Activated CD4-positive, alpha-beta T cell treated with anti-CD3 and anti-CD28 coated beads, Interleukin-2, Interleukin-6, amounts not matched to agents 100 ng/mL and 50 ng/mL, durations not matched to agents 16 hours and 8 hours (primary cell): ENCODE data around the gene BEND3.
A peak's percentile ranks its signal among the peaks of the same experiment; 100 is the strongest.
"Not testable (repeated sequence)": the region's sequence is repeated elsewhere in the genome, so short reads cannot be mapped to it uniquely, and the experiment has no call there.

Experiments used
- DNase-seq: peaks from one replicate; pipeline ENCODE4 v3.0.0-alpha.2; 2020

Gene BEND3

DNA sequence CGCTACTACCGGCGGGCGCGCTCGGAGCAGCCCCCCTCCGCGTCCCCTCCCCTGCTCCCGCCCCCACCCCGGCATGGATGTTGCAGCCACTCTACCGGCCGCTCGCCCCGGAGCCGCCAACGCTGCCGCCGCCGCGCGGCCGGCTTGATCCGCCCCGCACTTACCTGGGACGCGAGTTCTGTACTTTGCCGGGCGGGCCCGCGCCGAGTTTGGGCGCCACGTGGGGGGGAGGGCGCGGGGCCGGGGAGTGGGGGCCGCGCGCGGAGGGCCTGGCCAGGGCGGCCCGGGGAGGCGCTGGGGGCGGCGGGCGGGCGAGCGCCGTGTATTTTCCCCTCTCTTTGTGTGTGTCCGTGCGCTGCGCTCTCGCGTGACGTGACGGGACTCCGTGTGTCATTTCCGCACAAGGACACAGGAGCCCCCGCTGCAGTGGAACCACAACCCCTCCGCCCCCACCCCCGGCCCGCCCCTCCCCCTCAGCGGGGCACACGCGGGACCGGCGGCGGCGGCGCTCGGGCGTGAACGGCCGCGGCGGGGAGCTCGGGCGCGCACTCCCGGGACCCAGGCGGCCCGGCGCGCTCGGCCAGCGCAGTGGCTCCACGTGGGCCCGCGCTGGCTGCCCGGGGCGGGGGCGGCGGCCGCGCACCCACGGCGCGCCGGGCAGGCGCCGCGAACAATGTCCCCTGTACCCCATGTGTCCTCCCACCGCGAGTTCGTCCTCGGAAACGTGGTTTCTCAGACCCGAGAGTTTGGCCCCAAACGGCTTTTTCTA is at the start of gene BEND3:
TSS of gene BEND3 (minus strand) at position 590 of the 769 bp plus-strand sequence. CDS start 16,230 bp downstream, outside the sequence.
- DNase-seq = peak; percentile 44

DNA sequence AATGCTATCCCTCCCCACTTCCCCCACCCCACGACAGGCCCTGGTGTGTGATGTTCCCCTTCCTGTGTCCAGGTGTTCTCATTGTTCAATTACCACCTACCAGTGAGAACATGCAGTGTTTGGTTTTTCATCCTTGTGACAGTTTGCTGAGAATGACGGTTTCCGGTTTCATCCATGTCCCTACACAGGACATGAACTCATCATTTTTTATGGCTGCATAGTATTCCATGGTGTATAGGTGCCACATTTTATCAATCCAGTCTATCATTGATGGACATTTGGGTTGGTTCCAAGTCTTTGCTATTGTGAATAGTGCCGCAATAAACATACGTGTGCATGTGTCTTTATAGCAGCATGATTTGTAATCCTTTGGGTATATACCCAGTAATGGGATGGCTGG is 49.0 kb upstream of the BEND3 start:
- DNase-seq = not testable (repeated sequence)

DNA sequence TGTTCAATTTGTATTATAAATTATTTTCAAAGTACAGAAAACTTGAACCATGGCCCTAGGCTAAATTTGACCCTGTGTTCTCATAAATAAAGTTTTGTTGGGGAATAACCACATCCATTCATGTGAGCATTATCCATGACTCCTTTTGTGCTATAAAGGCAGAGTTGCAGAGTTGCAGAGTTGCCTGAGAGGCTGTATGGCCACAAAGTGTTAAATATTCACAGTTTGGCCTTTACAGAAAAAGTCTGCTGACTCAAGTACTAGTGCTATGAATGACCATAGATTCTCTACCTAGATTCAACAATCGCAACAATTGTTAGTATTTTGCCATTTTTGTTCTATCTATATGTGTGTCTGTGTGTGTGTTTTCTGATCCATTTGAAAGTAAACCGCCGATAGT is 46.2 kb upstream of the BEND3 start:
- no peak for DNase-seq

DNA sequence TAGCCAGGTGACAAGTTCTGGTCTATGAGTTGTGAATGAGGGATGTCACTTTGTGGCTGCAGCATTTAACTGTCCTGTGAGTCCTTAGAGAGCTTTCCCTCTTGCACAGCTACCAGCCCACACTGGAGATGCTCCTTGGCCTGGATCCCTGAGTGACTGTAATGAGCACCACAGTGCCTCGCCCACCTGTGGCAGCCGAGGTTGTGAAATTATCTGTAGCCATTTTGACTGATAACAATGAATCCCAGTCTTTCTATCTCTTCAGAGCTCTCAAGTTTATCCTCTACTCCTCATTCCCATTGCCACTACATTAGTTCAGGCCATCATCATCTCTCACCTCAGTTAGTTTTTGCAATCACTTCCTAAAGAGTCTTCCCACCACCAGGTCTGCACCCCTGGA is 41.3 kb upstream of the BEND3 start:
- no peak for DNase-seq

DNA sequence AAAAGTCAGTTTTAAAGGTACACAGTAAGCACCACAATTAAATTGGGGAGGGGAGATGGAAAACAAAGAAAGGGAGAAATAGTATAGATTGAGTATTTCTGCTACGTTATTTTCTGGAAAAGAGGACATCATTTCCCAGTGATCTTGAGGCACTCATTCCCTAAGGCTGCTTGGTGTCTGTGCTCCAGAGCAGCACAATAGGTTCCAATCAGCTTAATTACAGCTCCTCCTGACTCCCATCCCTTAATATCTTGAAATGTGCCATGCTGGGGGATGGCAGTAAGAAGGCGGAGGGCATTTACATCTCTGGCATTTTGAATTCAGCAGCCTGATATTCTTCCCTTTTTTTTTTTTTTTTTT is 39.5 kb upstream of the BEND3 start:
- no peak for DNase-seq

DNA sequence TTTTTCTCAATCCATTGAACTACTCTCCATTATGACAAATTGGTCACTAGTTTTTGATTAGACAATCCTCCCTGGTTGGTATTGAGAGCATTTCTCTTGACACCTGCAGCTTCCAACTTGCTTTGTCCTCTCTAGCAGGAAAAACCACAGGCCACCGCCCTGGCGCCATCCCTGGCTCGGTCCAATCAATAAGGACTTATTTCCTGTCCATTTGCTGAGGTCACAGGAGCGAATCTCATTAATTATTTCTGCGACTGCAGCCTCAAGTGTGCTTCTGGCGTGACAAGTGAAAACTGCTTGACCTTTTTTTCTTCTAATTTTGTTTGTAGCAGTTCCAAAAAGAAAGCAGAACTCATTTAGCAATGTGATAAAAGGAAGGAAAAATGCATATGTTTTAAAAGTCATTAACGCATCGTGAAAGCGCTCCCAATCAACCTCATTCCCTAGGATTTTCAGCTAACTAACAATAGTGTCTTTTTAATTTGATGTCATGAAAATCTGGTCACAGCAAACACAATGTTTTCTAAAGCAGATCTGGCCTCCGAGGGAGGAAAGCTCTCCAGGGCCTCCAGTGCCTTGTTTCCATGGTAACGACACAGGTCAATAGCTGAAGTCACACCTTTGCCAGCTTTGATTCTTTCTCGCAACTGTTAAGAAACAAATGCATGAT is 39.0 kb upstream of the BEND3 start:
- no peak for DNase-seq

DNA sequence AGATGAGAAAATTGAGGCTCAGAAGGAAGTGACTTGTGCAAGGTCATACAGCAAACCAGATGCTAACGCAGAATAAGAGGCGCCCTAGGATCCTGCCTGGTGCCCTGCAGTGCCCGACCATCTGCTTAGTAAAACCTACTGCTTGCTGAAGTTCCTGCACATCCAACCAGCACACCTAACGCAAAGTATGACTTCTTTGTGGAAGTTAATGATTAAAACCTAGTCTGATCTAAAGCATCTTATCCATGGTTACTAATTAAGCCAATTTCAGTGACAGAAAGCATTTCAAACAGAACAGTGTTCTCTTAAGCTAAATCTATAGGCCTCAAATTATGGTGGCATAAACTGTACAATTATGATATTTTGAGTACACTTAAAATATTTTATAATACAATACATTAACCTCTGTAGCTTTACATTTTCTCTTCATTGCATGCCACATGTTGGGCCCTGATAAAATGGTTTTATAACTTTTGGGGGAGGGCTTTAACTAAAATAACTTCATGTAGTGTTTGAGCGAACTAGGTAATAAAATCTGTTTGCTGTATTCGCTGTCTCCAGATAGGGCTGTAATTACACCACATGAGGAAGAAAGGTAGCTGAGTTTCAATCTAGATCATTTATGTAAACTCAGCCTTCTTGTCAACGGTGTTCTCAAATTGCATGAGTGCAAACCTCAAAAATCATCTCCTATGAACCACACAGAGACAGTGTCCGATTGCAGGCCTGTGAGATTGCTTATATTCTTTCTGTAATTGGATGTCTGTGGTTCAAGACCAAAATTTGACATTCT is 37.5 kb upstream of the BEND3 start:
- no peak for DNase-seq

DNA sequence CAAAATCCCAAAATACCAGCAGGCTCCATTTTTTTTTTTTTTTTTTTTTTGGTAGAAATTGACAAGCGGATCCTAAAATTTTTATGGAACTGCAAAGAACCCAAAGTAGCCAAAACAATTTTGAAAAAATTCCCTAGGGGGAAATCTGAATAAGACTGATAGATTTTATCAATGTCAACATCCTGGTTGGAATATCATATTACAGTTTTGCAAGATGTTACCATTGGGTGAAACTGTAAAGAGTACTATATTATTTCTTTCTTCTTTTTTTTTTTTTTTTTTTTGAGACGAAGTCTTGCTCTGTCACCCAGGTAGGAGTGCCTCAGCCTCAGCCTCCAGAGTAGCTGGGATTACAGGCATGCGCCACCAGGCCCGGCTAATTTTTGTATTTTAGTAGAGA is 29.4 kb upstream of the BEND3 start:
- DNase-seq = no peak

DNA sequence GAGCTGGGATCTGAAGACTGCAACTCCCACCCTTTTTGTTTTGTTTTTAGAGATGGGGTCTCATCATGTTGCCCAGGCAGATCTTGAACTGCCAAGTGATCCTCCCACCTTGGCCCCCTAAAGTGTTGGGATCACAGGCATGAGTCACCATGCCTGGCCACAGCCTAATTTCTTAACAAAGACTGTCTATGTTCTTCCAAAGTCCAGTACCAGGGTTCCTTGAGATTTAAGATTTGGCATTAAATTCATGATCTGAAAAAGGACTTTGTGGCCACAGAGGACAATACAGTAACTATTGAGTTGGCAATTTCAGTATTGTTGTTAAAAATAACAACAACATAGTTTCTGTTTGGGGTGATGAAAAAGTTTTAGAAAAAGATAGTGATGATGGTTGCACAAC is 28.7 kb upstream of the BEND3 start:
- DNase-seq = no peak

DNA sequence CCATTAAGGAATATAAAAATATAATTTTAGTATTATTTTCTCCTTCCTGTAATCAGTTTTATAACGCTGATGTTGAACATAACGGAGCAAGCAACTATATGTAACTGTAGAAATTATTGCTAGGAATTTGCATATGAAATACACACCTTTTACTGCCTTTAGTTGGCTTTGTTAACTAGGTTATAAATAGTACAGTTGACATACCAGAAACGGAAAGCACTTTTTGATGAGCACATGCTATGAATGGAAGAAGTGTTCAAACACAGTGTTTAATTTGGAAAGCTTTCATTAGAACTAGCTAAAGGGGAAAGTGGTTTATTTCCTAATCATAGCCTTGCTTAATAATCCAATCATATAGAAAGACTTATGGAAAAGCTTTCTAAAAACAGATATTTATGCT is 25.3 kb upstream of the BEND3 start:
- DNase-seq = no peak

DNA sequence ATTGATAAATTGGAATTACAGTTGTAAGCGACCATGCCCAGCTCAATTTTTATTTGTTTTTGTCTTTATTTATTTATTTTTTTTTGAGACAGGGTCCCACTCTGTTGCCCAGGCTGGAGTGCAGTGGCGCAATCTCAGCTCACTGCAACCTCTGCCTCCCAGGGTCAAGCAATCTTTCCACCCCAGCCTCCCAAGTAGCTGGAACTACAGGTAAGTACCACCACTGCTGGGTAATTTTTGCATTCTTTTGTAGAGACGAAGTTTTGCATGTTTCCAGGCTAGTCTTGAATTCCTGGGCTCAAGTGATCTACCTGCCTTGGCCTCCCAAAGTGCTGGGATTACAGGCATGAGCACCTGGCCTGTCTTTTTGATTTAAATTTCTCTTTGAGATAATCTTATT is 21.0 kb upstream of the BEND3 start:
- not testable (repeated sequence) for DNase-seq

DNA sequence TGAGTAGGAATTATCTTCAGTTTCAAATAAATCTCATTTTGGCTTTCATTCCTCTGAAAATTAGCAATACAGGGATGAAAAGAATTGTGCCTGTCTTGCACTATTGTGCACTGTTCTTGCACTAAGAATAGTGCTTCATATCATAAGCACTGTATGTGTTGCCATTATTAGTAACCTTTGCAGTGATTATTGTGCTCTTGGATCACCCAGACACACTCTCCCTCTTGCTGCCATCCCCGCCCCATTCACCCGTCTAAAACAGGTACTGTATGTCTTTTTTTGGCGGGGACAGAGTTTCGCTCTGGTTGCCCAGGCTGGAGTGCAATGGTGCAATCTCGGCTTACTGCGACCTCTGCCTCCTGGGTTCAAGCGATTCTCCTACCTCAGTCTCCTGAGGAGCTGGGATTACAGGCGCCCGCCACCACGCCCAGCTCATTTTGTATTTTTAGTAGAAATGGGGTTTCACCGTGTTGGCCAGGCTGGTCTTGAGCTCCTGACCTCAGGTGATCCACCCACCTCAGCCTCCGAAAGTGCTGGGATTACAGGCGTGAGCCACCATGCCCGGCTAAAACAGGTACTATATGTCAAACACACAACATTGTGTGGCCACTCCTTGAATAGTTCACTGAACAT is 19.8 kb upstream of the BEND3 start:
- not testable (repeated sequence) for DNase-seq

DNA sequence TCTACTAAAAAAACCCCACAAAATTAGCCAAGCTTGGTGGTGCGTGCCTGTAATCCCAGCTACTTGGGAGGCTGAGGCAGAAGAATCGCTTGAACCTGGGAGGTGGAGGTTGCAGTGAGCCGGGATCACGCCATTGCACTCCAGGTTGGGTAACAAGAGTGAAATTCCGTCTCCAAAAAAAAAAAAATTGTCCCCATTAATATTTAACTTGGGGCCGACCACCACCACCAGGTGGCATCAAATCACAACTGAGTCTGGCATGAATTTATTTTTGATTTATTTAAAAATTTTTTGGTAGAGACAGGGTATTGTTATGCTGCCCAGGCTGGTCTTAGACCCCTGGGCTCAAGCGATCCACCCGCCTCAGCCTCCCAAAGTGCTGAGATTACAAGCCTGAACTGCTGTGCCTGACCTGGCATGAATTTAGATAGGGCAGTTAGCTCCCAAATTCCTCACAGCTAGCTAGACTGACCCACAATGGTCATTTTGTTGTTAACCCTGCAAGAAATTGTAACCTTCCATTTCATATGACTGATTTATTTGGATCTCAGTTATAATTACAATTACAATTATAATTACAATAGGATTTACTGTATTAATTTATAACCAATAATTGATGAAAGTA is 17.1 kb upstream of the BEND3 start:
- DNase-seq = peak; percentile 26

DNA sequence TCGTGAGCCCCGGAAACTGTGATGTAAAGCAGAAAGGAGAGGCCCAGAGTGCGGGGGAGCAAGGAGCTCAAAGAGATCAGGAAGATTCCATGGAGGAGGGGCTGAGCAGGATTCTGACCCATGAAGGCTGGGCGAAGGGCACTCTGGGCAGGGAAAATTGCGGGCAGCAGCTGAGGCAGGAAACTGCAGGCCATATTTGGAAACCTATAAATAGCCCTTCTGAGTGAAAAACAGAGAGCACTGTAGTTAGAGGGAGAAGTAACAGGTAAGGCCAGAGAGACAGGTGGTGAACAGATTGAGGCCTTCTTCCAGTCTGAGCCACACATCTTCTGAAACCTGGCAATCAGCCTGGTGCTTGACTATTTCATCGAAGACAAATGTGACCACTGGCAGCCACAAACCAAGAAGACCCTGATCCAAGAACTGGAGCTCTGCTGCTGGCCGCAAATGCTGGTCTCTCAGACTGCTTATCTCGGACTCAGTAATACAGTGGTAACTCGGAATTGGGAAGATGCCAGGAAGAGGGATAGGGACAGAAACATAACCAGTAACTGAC is 14.1 kb upstream of the BEND3 start:
- DNase-seq = no peak

DNA sequence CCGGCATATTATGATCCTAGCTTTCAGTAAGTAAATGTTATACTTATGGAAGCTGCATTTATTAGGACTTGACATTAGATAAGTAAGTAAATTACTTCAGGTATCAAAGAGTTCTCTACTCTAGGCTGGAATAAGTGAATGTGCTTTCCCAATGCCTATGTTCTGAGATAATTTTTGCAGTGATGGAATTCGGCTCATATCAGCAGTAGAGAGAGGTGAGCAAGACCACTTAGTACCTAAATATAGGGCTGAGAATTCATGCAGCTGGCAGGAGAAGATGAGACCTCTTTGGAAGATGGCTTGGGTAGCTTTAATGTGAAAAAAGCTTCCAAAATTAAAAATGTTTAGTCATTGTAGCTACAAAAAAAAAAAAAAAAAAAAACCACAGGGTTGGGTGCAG is 13.3 kb upstream of the BEND3 start:
- DNase-seq = no peak

DNA sequence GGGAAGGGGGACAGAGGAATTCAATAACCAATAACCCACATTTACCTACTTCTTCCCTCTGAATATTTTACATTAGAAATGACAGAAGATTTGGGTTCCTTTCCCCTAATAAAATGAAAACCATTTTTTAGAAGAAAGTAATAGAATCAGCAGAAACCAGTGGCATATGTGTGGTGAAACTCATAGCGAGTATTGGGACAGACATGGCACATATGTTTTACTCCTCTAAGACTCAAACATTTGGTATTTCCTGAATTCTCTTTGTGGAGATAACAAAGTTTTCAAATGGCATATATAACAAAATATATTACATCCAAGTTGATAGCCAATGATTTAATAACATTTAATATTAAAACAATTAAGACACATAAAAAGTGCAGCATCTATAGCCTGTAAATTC is 12.9 kb upstream of the BEND3 start:
- no peak for DNase-seq

DNA sequence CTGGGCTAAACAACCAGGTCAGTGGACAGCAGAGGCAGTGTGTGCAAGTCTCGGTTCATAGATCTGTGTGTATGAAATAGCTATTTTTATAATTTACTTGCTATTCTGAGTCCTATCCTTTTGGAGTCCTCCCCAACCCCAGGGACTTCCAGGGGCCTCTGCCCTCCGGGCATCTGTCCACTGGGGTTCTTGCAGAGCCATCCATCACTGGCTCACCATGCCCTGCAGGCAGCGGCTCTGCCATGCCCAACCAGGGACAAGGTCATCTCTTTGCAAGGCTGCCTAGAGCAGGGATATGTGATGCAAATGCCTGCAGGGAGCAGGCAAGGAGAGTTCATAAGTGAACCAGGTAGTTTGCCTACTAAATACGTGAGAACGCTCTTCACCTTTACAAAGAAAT is 10.5 kb upstream of the BEND3 start:
- DNase-seq = no peak

DNA sequence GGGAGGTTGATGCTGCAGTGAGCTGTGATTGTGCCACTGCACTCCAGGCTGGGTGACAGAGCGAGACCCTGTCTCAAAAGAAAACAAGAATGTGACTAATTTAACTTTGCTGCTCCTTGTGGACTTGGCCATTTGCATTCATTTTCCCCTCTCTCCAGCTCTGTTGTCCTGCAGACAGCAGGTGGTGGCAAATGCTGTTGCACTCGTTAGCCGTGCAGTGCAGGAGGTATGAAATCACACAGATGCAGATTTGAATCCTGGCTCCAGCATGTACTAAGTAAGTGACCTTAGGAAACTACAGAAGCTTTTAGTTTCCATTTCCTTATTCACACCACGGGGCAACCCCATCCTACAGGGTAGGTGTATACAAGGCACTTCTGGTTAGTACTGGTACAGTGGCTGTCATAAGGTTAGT is 9.6 kb upstream of the BEND3 start:
- DNase-seq = no peak

DNA sequence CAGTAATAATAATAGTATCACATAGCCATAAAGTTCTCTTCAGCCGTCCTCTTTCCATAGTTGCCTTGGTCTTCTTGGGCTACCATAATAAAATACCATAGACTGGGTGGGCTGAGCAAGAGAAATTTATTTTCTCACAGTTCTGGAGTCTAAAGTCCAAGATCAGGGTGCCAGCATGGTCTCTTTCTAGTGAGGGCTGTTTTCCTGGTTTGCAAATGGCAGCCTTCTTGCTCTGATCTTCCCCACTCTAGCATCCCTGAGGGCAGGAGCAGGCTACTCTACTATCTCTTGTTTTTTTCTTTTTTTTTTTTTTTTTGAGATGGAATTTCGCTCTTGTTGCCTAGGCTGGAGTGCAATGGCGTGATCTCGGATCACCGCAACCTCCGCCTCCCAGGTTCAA is 8.2 kb upstream of the BEND3 start:
- DNase-seq = no peak

DNA sequence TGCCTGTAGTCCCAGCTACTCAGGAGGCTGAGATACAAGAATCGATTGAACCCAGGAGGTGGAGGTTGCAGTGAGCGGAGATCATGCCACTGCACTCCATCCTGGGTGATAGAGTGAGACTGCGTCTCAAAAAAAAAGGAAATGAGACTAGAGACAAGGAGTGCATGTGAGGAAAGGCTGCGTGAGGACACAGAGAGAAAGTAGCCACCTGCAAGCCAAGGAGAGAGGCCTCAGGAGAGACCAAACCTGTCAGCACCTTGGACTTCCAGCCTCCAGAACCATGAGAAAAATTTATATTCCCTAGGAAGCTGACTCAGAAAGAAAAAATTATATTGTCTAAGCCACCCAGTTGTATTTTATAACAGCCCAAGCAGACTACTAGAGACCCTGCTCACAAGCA is 7.4 kb upstream of the BEND3 start:
- DNase-seq = no peak

DNA sequence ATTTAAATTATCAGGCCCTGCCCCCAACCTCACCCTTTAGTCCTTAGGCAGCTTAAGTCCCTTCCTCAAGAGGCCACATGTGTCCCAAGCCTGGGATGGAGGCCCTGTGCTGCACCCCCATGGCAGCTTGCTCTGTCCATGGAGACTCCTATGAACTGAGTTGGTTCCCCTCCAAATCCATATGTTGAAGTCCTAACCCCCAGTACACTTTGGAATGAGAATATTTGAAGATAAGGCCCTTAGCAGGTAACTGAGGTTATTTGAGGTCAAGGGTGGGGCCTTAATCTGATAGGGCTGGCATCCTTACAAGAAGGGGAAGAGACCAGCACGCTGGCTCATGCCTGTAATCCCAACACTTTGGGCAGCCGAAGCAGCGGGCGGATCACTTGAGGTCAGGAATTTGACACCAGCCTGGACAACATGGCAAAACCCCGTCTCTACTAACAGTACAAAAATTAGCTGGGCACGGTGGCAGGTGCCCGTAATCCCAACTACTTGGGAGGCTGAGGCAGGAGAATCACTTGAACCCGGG is 6.7 kb upstream of the BEND3 start:
- no peak for DNase-seq

DNA sequence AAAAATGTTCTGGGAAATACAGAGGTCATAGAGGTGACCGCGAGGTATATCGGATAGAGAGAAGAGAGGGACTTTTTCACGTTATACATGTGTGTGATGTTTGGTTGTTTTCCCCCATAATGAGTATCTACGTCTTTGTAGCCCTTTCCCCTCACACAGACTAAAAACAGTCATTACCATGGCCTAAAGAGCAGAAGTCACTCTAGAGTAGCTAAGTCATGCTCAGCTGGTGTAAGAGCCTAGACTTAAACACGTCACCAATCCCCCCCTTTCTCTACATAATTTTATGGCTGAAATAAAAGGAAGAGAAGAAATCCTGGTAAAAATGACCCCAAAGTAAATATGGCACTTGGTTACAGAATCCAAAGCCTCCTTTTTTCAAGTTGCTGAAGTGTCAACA is 6.0 kb upstream of the BEND3 start:
- DNase-seq = no peak
